Measurements from ENCODE around the gene PBX4. TPM values are rescaled to one million over a fixed set of nuclear protein-coding genes. Genes with fewer than 3 reads are reported as not detected.

Gene PBX4
- total and polyA plus RNA-seq, 10 of the 15 experiments (the other 5 are each of a cell fraction or from before 2014, with no cell fraction given): 0.18 to 17.3 (median 4.2) TPM

DNA sequence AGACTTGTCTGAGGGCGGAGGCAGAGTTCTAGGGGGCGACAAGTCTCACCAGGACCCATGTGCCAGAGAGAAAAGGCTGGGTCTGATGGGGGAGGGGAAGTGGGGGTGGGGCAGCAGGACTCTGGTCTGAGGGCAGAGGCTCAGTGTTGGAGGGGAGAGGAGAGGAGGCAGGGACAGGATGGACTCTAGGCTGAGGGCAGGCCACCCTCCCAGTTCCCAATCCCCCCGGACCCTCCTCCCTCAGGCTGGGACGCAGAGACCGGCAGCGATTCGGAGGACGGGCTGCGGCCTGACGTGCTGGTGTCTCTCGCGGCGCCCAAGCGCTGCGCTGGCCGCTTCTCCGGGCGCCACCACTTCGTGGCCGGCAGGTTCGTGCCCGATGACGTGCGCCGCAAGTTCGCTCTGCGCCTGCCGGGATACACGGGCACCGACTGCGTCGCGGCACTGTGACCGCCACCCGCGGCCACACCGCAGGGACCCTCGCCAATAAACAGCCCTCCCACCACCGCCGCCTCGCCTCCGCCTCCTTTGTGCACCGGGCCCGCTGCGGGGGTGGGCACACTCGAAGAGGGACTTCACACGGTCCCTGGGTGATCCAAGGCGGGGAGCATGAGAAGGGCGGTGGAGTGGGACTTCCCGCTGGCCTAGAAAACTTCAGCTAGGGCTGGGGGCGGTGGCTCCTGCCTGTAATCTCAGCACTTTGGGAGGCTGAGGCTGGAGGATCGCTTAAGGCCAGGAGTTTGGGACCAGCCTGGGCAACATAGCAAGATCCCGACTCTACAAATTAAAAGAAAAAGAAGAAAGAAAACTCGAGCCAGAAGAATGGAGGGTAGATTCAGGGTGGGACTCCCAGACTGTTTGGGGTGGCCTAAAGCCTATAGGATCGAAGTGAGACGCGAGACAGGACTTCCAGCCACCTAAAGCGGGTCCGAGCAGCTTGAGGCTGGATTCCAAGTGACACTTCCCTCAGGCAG is 81.1 kb downstream of the PBX4 start:
- ChIA-PET CTCF (interaction anchor here (1.0 kb wide), 1 partner anchor 107 kb away, joined by 3 read pairs; no protein-coding TSS in a partner anchor), POLR2A (no interaction called here), SMC1A (ENCODE audit: uncharacterized antibody, unreplicated experiment) (no interaction called here), RAD21 (ENCODE audit: unreplicated experiment) (no interaction called here)
- Histone ChIP-seq H3K9ac (ENCODE audit: control insufficient read depth, insufficient read depth, low read length) (no peak overlapping the region), H3K36me3 (ENCODE audit: control insufficient read depth in 2 of 2, insufficient read depth in 2 of 2, low read length in 1 of 2) (peaks cover 0 to 3% of the 10 kb centered on the region in 2 experiments; a peak in 2 of 4 replicates), H3K4me2 (ENCODE audit: control insufficient read depth, insufficient read depth) (no peak overlapping the region), H4K20me1 (ENCODE audit: control insufficient read depth, insufficient read depth) (no peaks in the 10 kb centered on the region), H3K27ac (ENCODE audit: control insufficient read depth, insufficient read depth) (no peak overlapping the region), H3K4me1 (ENCODE audit: control insufficient read depth, insufficient read depth, low read length) (peaks cover 3% of the 10 kb centered on the region), H3K4me3 (no peak overlapping the region), H2AFZ (ENCODE audit: control insufficient read depth, low read depth, low read length) (no peak overlapping the region), H3K27me3 (replicated peaks in 1 of 2; ENCODE audit: control insufficient read depth in 2 of 2, insufficient read depth in 2 of 2, low read length in 1 of 2) (peaks cover 0 to 3% of the 10 kb centered on the region in 2 experiments; a peak in 1 of 4 replicates), H3K9me3 (replicated peaks; ENCODE audit: control insufficient read depth, insufficient read depth, low read length) (no peaks in the 10 kb centered on the region; the same call in 2 of the 3 replicates), H3K79me2 (ENCODE audit: control insufficient read depth, insufficient read depth, low read length) (no peaks in the 10 kb centered on the region)
- BruUV-seq (replicated peaks): no TSS peak
- WGBS (ENCODE audit: insufficient coverage, insufficient replicate concordance, low lambda C conversion rate, missing lambda C conversion rate): 82% methylated on average over 51 of the region's 59 CpGs
- ATAC-seq (no peak), DNase-seq (ENCODE audit: low read depth, low spot score) (no peak), FAIRE-seq (no peak)
- in situ Hi-C loops (cut with MboI) (loop anchor here (25.0 kb wide), 4 partner anchors 875 to 1500 kb away; partner anchors contain the start of genes ZNF66 and ZNF737), intact Hi-C loops (cut with micrococcal nuclease; ENCODE audit: unreplicated experiment) (no loop called here)
- TF ChIP-seq ESRRA (IDR thresholded peaks at IDR 0.05; ENCODE audit: low read length) (no peak), MXI1 (IDR thresholded peaks at IDR 0.05; ENCODE audit: low read depth, low read length) (no peak), HDAC2 (IDR thresholded peaks at IDR 0.05) (no peak), STAT1 (conservative IDR thresholded peaks at IDR 0.05) (no peak), ATF7 (IDR thresholded peaks at IDR 0.05; ENCODE audit: low read depth) (no peak), NFYB (IDR thresholded peaks at IDR 0.05; ENCODE audit: insufficient read depth, low read depth, low read length) (no peak), TAF1 (IDR thresholded peaks at IDR 0.05; ENCODE audit: borderline replicate concordance, low read depth, low read length) (no peak), RAD21 (IDR thresholded peaks at IDR 0.05; ENCODE audit: insufficient read depth, low read depth, low read length) (no peak), CHD2 (IDR thresholded peaks at IDR 0.05; ENCODE audit: borderline replicate concordance, low read depth, low read length) (no peak)
- TF ChIP-seq, protein P1, sequence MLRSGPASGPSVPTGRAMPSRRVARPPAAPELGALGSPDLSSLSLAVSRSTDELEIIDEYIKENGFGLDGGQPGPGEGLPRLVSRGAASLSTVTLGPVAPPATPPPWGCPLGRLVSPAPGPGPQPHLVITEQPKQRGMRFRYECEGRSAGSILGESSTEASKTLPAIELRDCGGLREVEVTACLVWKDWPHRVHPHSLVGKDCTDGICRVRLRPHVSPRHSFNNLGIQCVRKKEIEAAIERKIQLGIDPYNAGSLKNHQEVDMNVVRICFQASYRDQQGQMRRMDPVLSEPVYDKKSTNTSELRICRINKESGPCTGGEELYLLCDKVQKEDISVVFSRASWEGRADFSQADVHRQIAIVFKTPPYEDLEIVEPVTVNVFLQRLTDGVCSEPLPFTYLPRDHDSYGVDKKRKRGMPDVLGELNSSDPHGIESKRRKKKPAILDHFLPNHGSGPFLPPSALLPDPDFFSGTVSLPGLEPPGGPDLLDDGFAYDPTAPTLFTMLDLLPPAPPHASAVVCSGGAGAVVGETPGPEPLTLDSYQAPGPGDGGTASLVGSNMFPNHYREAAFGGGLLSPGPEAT (IDR thresholded peaks at IDR 0.05; ENCODE audit: low read depth): no peak
- TF ChIP-seq, protein P2, sequence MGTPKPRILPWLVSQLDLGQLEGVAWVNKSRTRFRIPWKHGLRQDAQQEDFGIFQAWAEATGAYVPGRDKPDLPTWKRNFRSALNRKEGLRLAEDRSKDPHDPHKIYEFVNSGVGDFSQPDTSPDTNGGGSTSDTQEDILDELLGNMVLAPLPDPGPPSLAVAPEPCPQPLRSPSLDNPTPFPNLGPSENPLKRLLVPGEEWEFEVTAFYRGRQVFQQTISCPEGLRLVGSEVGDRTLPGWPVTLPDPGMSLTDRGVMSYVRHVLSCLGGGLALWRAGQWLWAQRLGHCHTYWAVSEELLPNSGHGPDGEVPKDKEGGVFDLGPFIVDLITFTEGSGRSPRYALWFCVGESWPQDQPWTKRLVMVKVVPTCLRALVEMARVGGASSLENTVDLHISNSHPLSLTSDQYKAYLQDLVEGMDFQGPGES (IDR thresholded peaks at IDR 0.05): no peak
- TF ChIP-seq, protein P3, sequence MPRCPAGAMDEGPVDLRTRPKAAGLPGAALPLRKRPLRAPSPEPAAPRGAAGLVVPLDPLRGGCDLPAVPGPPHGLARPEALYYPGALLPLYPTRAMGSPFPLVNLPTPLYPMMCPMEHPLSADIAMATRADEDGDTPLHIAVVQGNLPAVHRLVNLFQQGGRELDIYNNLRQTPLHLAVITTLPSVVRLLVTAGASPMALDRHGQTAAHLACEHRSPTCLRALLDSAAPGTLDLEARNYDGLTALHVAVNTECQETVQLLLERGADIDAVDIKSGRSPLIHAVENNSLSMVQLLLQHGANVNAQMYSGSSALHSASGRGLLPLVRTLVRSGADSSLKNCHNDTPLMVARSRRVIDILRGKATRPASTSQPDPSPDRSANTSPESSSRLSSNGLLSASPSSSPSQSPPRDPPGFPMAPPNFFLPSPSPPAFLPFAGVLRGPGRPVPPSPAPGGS (IDR thresholded peaks at IDR 0.05; ENCODE audit: borderline replicate concordance, insufficient read depth, low read depth, low read length, poor library complexity, severe bottlenecking): no peak
- TF ChIP-seq, protein P4, sequence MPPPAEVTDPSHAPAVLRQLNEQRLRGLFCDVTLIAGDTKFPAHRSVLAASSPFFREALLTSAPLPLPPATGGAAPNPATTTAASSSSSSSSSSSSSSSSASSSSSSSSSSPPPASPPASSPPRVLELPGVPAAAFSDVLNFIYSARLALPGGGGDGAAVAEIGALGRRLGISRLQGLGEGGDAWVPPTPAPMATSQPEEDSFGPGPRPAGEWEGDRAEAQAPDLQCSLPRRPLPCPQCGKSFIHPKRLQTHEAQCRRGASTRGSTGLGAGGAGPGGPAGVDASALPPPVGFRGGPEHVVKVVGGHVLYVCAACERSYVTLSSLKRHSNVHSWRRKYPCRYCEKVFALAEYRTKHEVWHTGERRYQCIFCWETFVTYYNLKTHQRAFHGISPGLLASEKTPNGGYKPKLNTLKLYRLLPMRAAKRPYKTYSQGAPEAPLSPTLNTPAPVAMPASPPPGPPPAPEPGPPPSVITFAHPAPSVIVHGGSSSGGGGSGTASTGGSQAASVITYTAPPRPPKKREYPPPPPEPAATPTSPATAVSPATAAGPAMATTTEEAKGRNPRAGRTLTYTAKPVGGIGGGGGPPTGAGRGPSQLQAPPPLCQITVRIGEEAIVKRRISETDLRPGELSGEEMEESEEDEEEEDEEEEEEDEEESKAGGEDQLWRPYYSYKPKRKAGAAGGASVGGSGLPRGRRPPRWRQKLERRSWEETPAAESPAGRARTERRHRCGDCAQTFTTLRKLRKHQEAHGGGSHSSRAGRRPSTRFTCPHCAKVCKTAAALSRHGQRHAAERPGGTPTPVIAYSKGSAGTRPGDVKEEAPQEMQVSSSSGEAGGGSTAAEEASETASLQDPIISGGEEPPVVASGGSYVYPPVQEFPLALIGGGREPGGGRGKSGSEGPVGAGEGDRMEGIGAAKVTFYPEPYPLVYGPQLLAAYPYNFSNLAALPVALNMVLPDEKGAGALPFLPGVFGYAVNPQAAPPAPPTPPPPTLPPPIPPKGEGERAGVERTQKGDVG (CRISPR knock-in tag; IDR thresholded peaks at IDR 0.05): no peak
- TF ChIP-seq, protein P5, sequence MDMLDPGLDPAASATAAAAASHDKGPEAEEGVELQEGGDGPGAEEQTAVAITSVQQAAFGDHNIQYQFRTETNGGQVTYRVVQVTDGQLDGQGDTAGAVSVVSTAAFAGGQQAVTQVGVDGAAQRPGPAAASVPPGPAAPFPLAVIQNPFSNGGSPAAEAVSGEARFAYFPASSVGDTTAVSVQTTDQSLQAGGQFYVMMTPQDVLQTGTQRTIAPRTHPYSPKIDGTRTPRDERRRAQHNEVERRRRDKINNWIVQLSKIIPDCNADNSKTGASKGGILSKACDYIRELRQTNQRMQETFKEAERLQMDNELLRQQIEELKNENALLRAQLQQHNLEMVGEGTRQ (IDR thresholded peaks at IDR 0.05; ENCODE audit: borderline replicate concordance, low read depth, low read length): no peak
